H1 (cell line): ENCODE results near the gene TRIM24. TPM values are rescaled to one million over a fixed set of nuclear protein-coding genes. Genes with fewer than 3 reads are reported as not detected.

Source experiments
- CTCF ChIA-PET: fragments of 300-600 bp; sonication (Branson Sonifier 250); formaldehyde crosslinking; loops from one replicate; lab custom pipeline; 2021; ENCODE audit not compliant: partially characterized antibody; lab: Charles Lee
- POLR2A ChIA-PET: fragments of 300-600 bp; sonication (Branson Sonifier 250); formaldehyde crosslinking; loops from one replicate; lab custom pipeline; 2021; ENCODE audit warnings: inconsistent platforms; ENCODE audit not compliant: partially characterized antibody; lab: Charles Lee
- DNase-seq, 2 experiments: peaks; one replicate each; pipeline versions ENCODE4 v3.0.0 to v3.0.0-alpha.2; 2010 to 2022; ENCODE audit warnings: low spot score in 2 of 2, low read depth in 1 of 2, mixed read lengths in 1 of 2
- FAIRE-seq: peaks from 2 replicates; lab custom pipeline; 2011; peaks lifted over from hg19 to GRCh38; lab: Jason Lieb, UNC
- H2AFZ ChIP-seq: 2 replicates; pipeline ENCODE4 v1.8.1; 2012; ENCODE audit warnings: low read length, inconsistent platforms
- H2AK5ac ChIP-seq: 2 replicates; pipeline ENCODE4 v1.6.1; 2013; ENCODE audit warnings: low read depth, low read length
- H2BK120ac ChIP-seq: replicated peaks from 2 replicates; pipeline ENCODE3; 2013; ENCODE audit warnings: low read depth, low read length, inconsistent platforms
- H2BK12ac ChIP-seq: 2 replicates; pipeline ENCODE4 v1.6.1; 2013; ENCODE audit warnings: low read depth, low read length
- H2BK15ac ChIP-seq: 2 replicates; pipeline ENCODE4 v1.6.1; 2013; ENCODE audit warnings: low read length
- H2BK20ac ChIP-seq: 2 replicates; pipeline ENCODE4 v1.6.1; 2013; ENCODE audit warnings: low read length
- H2BK5ac ChIP-seq: 2 replicates; pipeline ENCODE4 v1.6.1; 2013; ENCODE audit warnings: low read depth, low read length
- H3K14ac ChIP-seq: 2 replicates; pipeline ENCODE4 v1.6.1; 2013; ENCODE audit warnings: inconsistent platforms; ENCODE audit not compliant: insufficient read length
- H3K18ac ChIP-seq: 2 replicates; pipeline ENCODE4 v1.6.1; 2013; ENCODE audit warnings: low read length; ENCODE audit errors: extremely low read depth
- H3K23ac ChIP-seq: 2 replicates; pipeline ENCODE4 v1.6.1; 2013; ENCODE audit warnings: inconsistent platforms; ENCODE audit not compliant: insufficient read length
- H3K23me2 ChIP-seq: 2 replicates; pipeline ENCODE4 v1.6.1; 2013; ENCODE audit warnings: low read depth, low read length
- H3K27ac ChIP-seq: 2 replicates; pipeline ENCODE4 v1.6.1; 2011; ENCODE audit warnings: low read depth, low read length, inconsistent platforms
- H3K27me3 ChIP-seq, 4 experiments: replicated peaks in 1 of 4; 1 replicate in 1 of 4; 2 replicates in 3 of 4; pipeline versions ENCODE4 v1.6.1 to v1.8.1; 2011 to 2013; ENCODE audit warnings: low read length in 3 of 4, mild to moderate bottlenecking in 3 of 4, inconsistent platforms in 2 of 4, mixed read lengths in 2 of 4, moderate library complexity in 1 of 4; ENCODE audit not compliant: control insufficient read depth in 3 of 4, insufficient read depth in 3 of 4; ENCODE audit errors: extremely low read depth in 1 of 4
- H3K36me3 ChIP-seq, 4 experiments: 2 replicates each; pipeline versions ENCODE4 v1.6.1 to v1.8.1; 2011 to 2013; ENCODE audit warnings: mild to moderate bottlenecking in 4 of 4, low read length in 3 of 4, moderate library complexity in 2 of 4, control low read depth in 1 of 4, inconsistent platforms in 1 of 4; ENCODE audit not compliant: insufficient read depth in 4 of 4, control insufficient read depth in 2 of 4
- H3K4ac ChIP-seq: replicated peaks from 2 replicates; pipeline ENCODE3; 2013; ENCODE audit warnings: low read length, low read depth, mixed read lengths, inconsistent platforms; ENCODE audit not compliant: insufficient read length
- H3K4me1 ChIP-seq, 4 experiments: replicated peaks in 1 of 4; 1 replicate in 1 of 4; 2 replicates in 3 of 4; pipeline versions ENCODE4 v1.6.1 to v1.8.1; 2011 to 2013; ENCODE audit warnings: low read length in 3 of 4, inconsistent platforms in 2 of 4, mixed read lengths in 1 of 4; ENCODE audit not compliant: insufficient read depth in 4 of 4, control insufficient read depth in 3 of 4
- H3K4me2 ChIP-seq, 2 experiments: 2 replicates each; pipeline versions ENCODE4 v1.6.1 to v1.8.1; 2011 to 2013; ENCODE audit warnings: low read depth in 2 of 2, low read length in 2 of 2, control low read depth in 1 of 2, inconsistent platforms in 1 of 2, mild to moderate bottlenecking in 1 of 2; ENCODE audit not compliant: insufficient read depth in 1 of 2
- H3K4me3 ChIP-seq, 4 experiments: fragments of 200-600, 300-600 bp in 1 of 4; sonication (generic), shearing (Covaris generic), sonication (Bioruptor Twin) in 1 of 4; 2 replicates each; pipeline versions ENCODE4 v1.5.1 to v1.8.1; 2011 to 2016; ENCODE audit warnings: low read length in 4 of 4, low read depth in 3 of 4, control low read depth in 2 of 4, inconsistent platforms in 2 of 4, mild to moderate bottlenecking in 2 of 4, mixed read lengths in 1 of 4, moderate library complexity in 1 of 4; ENCODE audit not compliant: insufficient read depth in 2 of 4; ENCODE audit errors: extremely low read depth in 1 of 4
- H3K56ac ChIP-seq: replicated peaks from 2 replicates; pipeline ENCODE3; 2013; ENCODE audit warnings: low read depth, mild to moderate bottlenecking, mixed read lengths, low read length, inconsistent platforms; ENCODE audit not compliant: insufficient read length
- H3K79me1 ChIP-seq: 2 replicates; pipeline ENCODE4 v1.6.1; 2013; ENCODE audit warnings: low read depth, low read length, control low read depth
- H3K79me2 ChIP-seq, 2 experiments: 2 replicates each; pipeline versions ENCODE4 v1.6.1 to v1.8.1; 2012 to 2013; ENCODE audit warnings: low read length in 2 of 2, mild to moderate bottlenecking in 2 of 2, inconsistent platforms in 1 of 2; ENCODE audit not compliant: insufficient read depth in 2 of 2, control insufficient read depth in 1 of 2
- H3K9ac ChIP-seq, 4 experiments: replicated peaks in 1 of 4; 1 replicate in 1 of 4; 2 replicates in 3 of 4; pipeline versions ENCODE4 v1.6.1 to v1.8.1; 2011 to 2013; ENCODE audit warnings: low read depth in 3 of 4, low read length in 3 of 4, control low read depth in 2 of 4, mild to moderate bottlenecking in 2 of 4, moderate library complexity in 2 of 4, inconsistent platforms in 1 of 4; ENCODE audit errors: extremely low read depth in 1 of 4
- H3K9me3 ChIP-seq, 2 experiments: 2 replicates each; pipeline versions ENCODE4 v1.6.1 to v1.8.1; 2012 to 2013; ENCODE audit warnings: mild to moderate bottlenecking in 2 of 2, moderate library complexity in 2 of 2, control low read depth in 1 of 2, inconsistent platforms in 1 of 2, low read depth in 1 of 2, low read length in 1 of 2, mixed read lengths in 1 of 2; ENCODE audit not compliant: insufficient read depth in 2 of 2
- H4K20me1 ChIP-seq, 2 experiments: replicated peaks in 1 of 2; 2 replicates each; pipeline versions ENCODE3 to v1.8.1; 2011 to 2013; ENCODE audit warnings: inconsistent platforms in 2 of 2, low read length in 2 of 2, mild to moderate bottlenecking in 1 of 2; ENCODE audit not compliant: insufficient read depth in 2 of 2, control insufficient read depth in 1 of 2
- H4K5ac ChIP-seq: 2 replicates; pipeline ENCODE4 v1.6.1; 2013; ENCODE audit warnings: low read length, low read depth, mixed read lengths, inconsistent platforms; ENCODE audit not compliant: insufficient read length
- H4K8ac ChIP-seq: 2 replicates; pipeline ENCODE4 v1.8.0; 2013; ENCODE audit warnings: mild to moderate bottlenecking, moderate library complexity, low read length, inconsistent platforms; ENCODE audit not compliant: insufficient read depth; ENCODE audit errors: extremely low read depth
- H4K91ac ChIP-seq: replicated peaks from 2 replicates; pipeline ENCODE3; 2013; ENCODE audit warnings: low read length, mixed read lengths, inconsistent platforms; ENCODE audit not compliant: insufficient read length
- EZH2 ChIP-seq: fragments of 200-600 bp; sonication (generic); IDR thresholded peaks from 2 replicates; pipeline ENCODE4 v1.7.1; 2012; ENCODE audit warnings: low read depth, mild to moderate bottlenecking, moderate library complexity, low read length, inconsistent platforms; ENCODE audit not compliant: severe bottlenecking
- HDAC2 ChIP-seq, 2 experiments: fragments of 300-600 bp in 1 of 2; sonication (generic) in 1 of 2; IDR thresholded peaks; 2 replicates each; pipeline ENCODE4 v1.6.1; 2011 to 2012; ENCODE audit warnings: low read depth in 2 of 2, low read length in 2 of 2, mild to moderate bottlenecking in 2 of 2, moderate library complexity in 2 of 2, borderline replicate concordance in 1 of 2, inconsistent platforms in 1 of 2
- PHF8 ChIP-seq: fragments of 200-600 bp; sonication (generic); conservative IDR thresholded peaks from 2 replicates; pipeline ENCODE4 v1.7.1; 2012; ENCODE audit warnings: low read depth, mild to moderate bottlenecking, inconsistent platforms, low read length, moderate library complexity
- TBP ChIP-seq: IDR thresholded peaks from 2 replicates; pipeline ENCODE4 v1.6.1; 2011; ENCODE audit warnings: low read depth, low read length, improper control_type of control experiment
- WGBS, 2 experiments: shearing (Covaris generic) in 1 of 2; methylation state at CpG; one replicate each; pipeline versions ENCODE4 v1.1.6 to v1.1.7; 2013 to 2015; ENCODE audit warnings: low lambda C conversion rate in 2 of 2, mixed read lengths in 2 of 2, inconsistent platforms in 1 of 2, low coverage in 1 of 2, missing lambda C conversion rate in 1 of 2; ENCODE audit not compliant: insufficient replicate concordance in 2 of 2, insufficient coverage in 1 of 2, insufficient read length in 1 of 2; ENCODE audit errors: extremely low coverage in 1 of 2, missing lambda C conversion rate in 1 of 2; 5-methylcytosine and 5-hydroxymethylcytosine counted together
- polyA plus RNA-seq, 7 experiments: library from polyadenylated mRNA; depleted of rRNA in 3 of 7; stranded (reverse) in 5 of 7; unstranded in 2 of 7; fragments of >200 nt in 5 of 7; fragments of 200-250 nt in 2 of 7; gene quantifications; 1 replicate in 5 of 7; 2 replicates in 1 of 7; 4 replicates in 1 of 7; pipeline versions ENCODE4 v1.2.1 to v1.2.3, GENCODE V29; 2011 to 2013; ENCODE audit warnings: missing spikeins in 2 of 7, mixed read lengths in 2 of 7
- total RNA-seq: library from RNA; stranded (reverse); fragmentation: NEBNext Ultra II Directional; extraction: Animal tissue kit (Norgen Biotek cat#: 25700); gene quantifications from 2 replicates; pipeline ENCODE4 v1.2.1, GENCODE V29; 2021

The TRIM24 gene
- total and polyA plus RNA-seq, 2 of the 8 experiments (the other 6 are each of a cell fraction or from before 2014, with no cell fraction given) = 67.6 to 149 TPM

DNA sequence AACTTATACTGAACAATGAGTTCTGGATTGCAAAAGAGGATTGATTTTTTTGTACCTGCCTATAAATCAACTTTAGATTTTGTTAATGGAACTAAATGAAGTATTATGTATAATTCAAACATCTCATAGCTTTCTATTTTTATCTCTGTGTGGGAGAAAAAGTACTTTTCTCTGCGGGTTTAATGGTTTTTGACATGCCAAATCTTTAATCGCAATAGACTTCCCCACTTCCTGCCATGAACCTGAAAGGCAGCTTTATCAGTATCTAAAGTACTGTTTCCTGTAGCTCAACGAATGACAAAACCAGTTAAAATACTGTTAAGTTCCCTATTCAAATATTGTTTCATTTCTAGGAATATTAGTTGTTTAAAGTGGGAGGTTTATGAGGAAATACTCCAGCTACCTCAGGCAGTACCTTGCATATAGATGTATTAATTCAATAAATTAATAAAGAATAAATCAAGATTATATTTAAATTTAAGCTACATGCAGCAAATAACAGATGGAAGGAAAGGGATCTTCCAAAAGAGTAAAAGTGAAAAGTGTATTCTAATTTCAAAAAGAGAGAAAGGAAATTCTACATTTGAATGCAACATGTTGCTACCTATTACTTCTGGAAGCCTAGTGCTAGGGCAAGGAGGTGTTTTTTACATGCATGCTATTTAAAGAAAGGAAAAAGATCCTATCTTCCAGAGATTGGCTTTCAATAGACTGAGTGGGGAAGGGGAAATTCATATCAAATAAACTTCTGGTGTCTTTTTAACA lies 165.2 kb downstream of the TRIM24 start:
- no peaks in the 10 kb centered on the region for H3K27me3 ChIP-seq
- H2BK20ac ChIP-seq = no peak overlapping the region
- H2BK5ac ChIP-seq = 0 out of 2 replicates have a peak overlapping the region, but pooled peaks have one; percentile 73
- no peak for FAIRE-seq
- ChIA-PET CTCF (interaction anchor here (0.6 to 2.1 kb wide), 5 partner anchors 8 to 130 kb away, joined by 3 to 6 read pairs (median 4); no protein-coding TSS in a partner anchor), POLR2A (interaction anchor here (1.1 kb wide), 1 partner anchor 37 kb away, joined by 4 read pairs; no protein-coding TSS in a partner anchor)
- H2BK120ac ChIP-seq = no peak overlapping the region
- H3K9me3 ChIP-seq = no peaks in the 10 kb centered on the region
- H3K36me3 ChIP-seq = no peaks in the 10 kb centered on the region
- H4K5ac ChIP-seq = no peak overlapping the region
- H3K4ac ChIP-seq = no peak overlapping the region
- no peaks in the 10 kb centered on the region for H3K79me1 ChIP-seq
- no peak overlapping the region for H4K8ac ChIP-seq
- no peak overlapping the region for H3K56ac ChIP-seq
- H2AFZ ChIP-seq = no peak overlapping the region
- no peaks in the 10 kb centered on the region for H3K23me2 ChIP-seq
- H3K27ac ChIP-seq = no peak overlapping the region
- no peak overlapping the region; the same call in 1 of the 2 replicates for H3K18ac ChIP-seq
- no peak overlapping the region for H3K23ac ChIP-seq
- no peak overlapping the region for H3K4me3 ChIP-seq
- no peaks in the 10 kb centered on the region for H4K20me1 ChIP-seq
- DNase-seq = no peak
- H2AK5ac ChIP-seq = no peak overlapping the region
- no peak overlapping the region for H3K9ac ChIP-seq
- no peak overlapping the region for H3K14ac ChIP-seq
- WGBS, 2 experiments = 64% methylated on average over 3 of the region's 3 CpGs; no CpG with 5 or more reads in 1 of the 2 experiments
- no peak overlapping the region for H3K4me2 ChIP-seq
- no peak for TF ChIP-seq TBP
- TF ChIP-seq EZH2 = no peak
- no peak for TF ChIP-seq PHF8
- TF ChIP-seq HDAC2 (IDR thresholded peaks at IDR 0.05; ENCODE audit: borderline replicate concordance in 1 of 2, low read depth in 2 of 2, low read length in 2 of 2) = no peak
- no peak overlapping the region for H2BK15ac ChIP-seq
- H2BK12ac ChIP-seq = no peak overlapping the region
- H3K79me2 ChIP-seq = no peaks in the 10 kb centered on the region
- no peak overlapping the region for H4K91ac ChIP-seq
- peaks cover 0 to 5% (median 0%) of the 10 kb centered on the region in 4 experiments; a peak in 2 of 7 replicates for H3K4me1 ChIP-seq
